SK-N-SH (cell line): Measurements from ENCODE around the gene SORBS2. TPM values are rescaled to one million over a fixed set of nuclear protein-coding genes. Genes with fewer than 3 reads are reported as not detected.

Source experiments
- CTCF ChIA-PET: fragments of 300-600, 350-600 bp; formaldehyde crosslinking; extraction: SDS; loops from one replicate; lab custom pipeline; 2021; lab: Yijun Ruan, JAX
- POLR2A ChIA-PET: fragments of 350-600 bp; sonication (Branson Sonifier 250); formaldehyde crosslinking; extraction: SDS; loops from one replicate; lab custom pipeline; 2020; ENCODE audit warnings: antibody characterized with exemption, inconsistent platforms; lab: Yijun Ruan, JAX
- DNase-seq: peaks from one replicate; pipeline ENCODE4 v3.0.0; 2012
- H2AFZ ChIP-seq: fragments of 200-600 bp; sonication (generic); 2 replicates; pipeline ENCODE4 v1.8.1; 2016; ENCODE audit warnings: antibody characterized with exemption, mild to moderate bottlenecking, low read depth
- H3F3A ChIP-seq: fragments of 200-600 bp; sonication (generic); replicated peaks from 2 replicates; pipeline ENCODE3; 2016; ENCODE audit warnings: antibody characterized with exemption, mild to moderate bottlenecking; ENCODE audit not compliant: insufficient read depth
- H3K27ac ChIP-seq, 2 experiments: fragments of 200-500 bp in 1 of 2; fragments of 200-600 bp in 1 of 2; sonication (Bioruptor generic) in 1 of 2; sonication (generic), shearing (Covaris generic) in 1 of 2; 2 replicates each; pipeline versions ENCODE4 v1.5.1 to v1.6.1; 2014 to 2016; ENCODE audit warnings: low read depth in 2 of 2, inconsistent platforms in 1 of 2, low read length in 1 of 2, mild to moderate bottlenecking in 1 of 2, mixed read lengths in 1 of 2
- H3K27me3 ChIP-seq: fragments of 200-600 bp; sonication (generic), shearing (Covaris generic); 2 replicates; pipeline ENCODE4 v1.6.1; 2016; ENCODE audit warnings: mixed run types; ENCODE audit not compliant: insufficient read depth
- H3K36me3 ChIP-seq, 2 experiments: fragments of 200-500 bp in 1 of 2; fragments of 200-600 bp in 1 of 2; sonication (Bioruptor generic) in 1 of 2; sonication (generic) in 1 of 2; replicated peaks in 1 of 2; 2 replicates each; pipeline versions ENCODE3 to v1.5.1; 2014 to 2016; ENCODE audit warnings: low read length in 1 of 2, mild to moderate bottlenecking in 1 of 2; ENCODE audit not compliant: insufficient read depth in 2 of 2, control insufficient read depth in 1 of 2
- H3K4me1 ChIP-seq, 2 experiments: fragments of 200-500 bp in 1 of 2; fragments of 200-600 bp in 1 of 2; sonication (Bioruptor generic) in 1 of 2; sonication (generic), shearing (Covaris generic) in 1 of 2; 2 replicates each; pipeline versions ENCODE4 v1.5.1 to v1.6.1; 2014 to 2016; ENCODE audit warnings: low read depth in 1 of 2, low read length in 1 of 2, mixed run types in 1 of 2; ENCODE audit not compliant: insufficient read depth in 2 of 2, control insufficient read depth in 1 of 2
- H3K4me2 ChIP-seq: fragments of 200-600 bp; sonication (generic), shearing (Covaris generic); 2 replicates; pipeline ENCODE4 v1.6.1; 2017; ENCODE audit warnings: mixed run types
- H3K4me3 ChIP-seq, 2 experiments: fragments of 200-500 bp in 1 of 2; fragments of 200-600 bp in 1 of 2; sonication (Bioruptor generic) in 1 of 2; sonication (generic), shearing (Covaris generic) in 1 of 2; 2 replicates each; pipeline versions ENCODE4 v1.5.1 to v1.8.1; 2014 to 2016; ENCODE audit warnings: low read depth in 2 of 2, inconsistent platforms in 1 of 2, low read length in 1 of 2, mild to moderate bottlenecking in 1 of 2, mixed read lengths in 1 of 2, moderate library complexity in 1 of 2
- H3K79me2 ChIP-seq: fragments of 200-600 bp; sonication (generic); 2 replicates; pipeline ENCODE4 v1.8.1; 2017; ENCODE audit warnings: mild to moderate bottlenecking; ENCODE audit not compliant: insufficient read depth
- H3K9ac ChIP-seq: fragments of 200-600 bp; sonication (generic); 2 replicates; pipeline ENCODE4 v1.6.1; 2017; ENCODE audit warnings: mixed run types
- H3K9me2 ChIP-seq: fragments of 200-600 bp; sonication (generic); 2 replicates; pipeline ENCODE4 v1.6.1; 2017; ENCODE audit warnings: mixed run types
- H3K9me3 ChIP-seq: fragments of 200-600 bp; sonication (generic); 2 replicates; pipeline ENCODE4 v1.6.1; 2017; ENCODE audit warnings: mixed run types, mild to moderate bottlenecking, moderate library complexity
- H4K20me1 ChIP-seq: fragments of 200-600 bp; sonication (generic); 2 replicates; pipeline ENCODE4 v1.6.1; 2017; ENCODE audit warnings: mild to moderate bottlenecking, mixed run types; ENCODE audit not compliant: insufficient read depth
- CTCF ChIP-seq: fragments of 200-600 bp; sonication (generic); IDR thresholded peaks from 2 replicates; pipeline ENCODE4 v1.6.1; 2017; ENCODE audit warnings: antibody characterized with exemption, mild to moderate bottlenecking, moderate library complexity
- ELF1 ChIP-seq: IDR thresholded peaks from 2 replicates; pipeline ENCODE4 v1.4.0; 2012
- EP300 ChIP-seq, 2 experiments: IDR thresholded peaks; 2 replicates each; pipeline versions ENCODE4 v1.4.0 to v1.6.1; 2012; ENCODE audit warnings: borderline replicate concordance in 1 of 2, low read depth in 1 of 2, low read length in 1 of 2
- FOSL2 ChIP-seq: IDR thresholded peaks from 2 replicates; pipeline ENCODE4 v1.4.0; 2012; ENCODE audit warnings: low read depth, mild to moderate bottlenecking, moderate library complexity, borderline replicate concordance
- FOXJ3 ChIP-seq: sonication (generic); formaldehyde crosslinking; IDR thresholded peaks from 2 replicates; pipeline ENCODE4 v1.5.1; 2020; ENCODE audit warnings: mild to moderate bottlenecking, missing genetic modification reagents
- JUND ChIP-seq: IDR thresholded peaks from 2 replicates; pipeline ENCODE4 v1.4.0; 2012
- PBX3 ChIP-seq: IDR thresholded peaks from 2 replicates; pipeline ENCODE4; 2012
- RAD21 ChIP-seq: IDR thresholded peaks from 2 replicates; pipeline ENCODE4 v1.6.1; 2012; ENCODE audit warnings: mild to moderate bottlenecking, low read length
- REST ChIP-seq: IDR thresholded peaks from 2 replicates; pipeline ENCODE4 v1.6.1; 2012; ENCODE audit warnings: mild to moderate bottlenecking, low read depth, low read length, moderate library complexity
- TAF1 ChIP-seq: IDR thresholded peaks from 2 replicates; pipeline ENCODE4 v1.6.1; 2012; ENCODE audit warnings: low read depth, mild to moderate bottlenecking, low read length, moderate library complexity, borderline replicate concordance
- TCF12 ChIP-seq: IDR thresholded peaks from 2 replicates; pipeline ENCODE4 v1.4.0; 2012
- USF1 ChIP-seq: IDR thresholded peaks from 2 replicates; pipeline ENCODE4 v1.4.0; 2012; ENCODE audit warnings: low read depth, borderline replicate concordance
- YY1 ChIP-seq: IDR thresholded peaks from 2 replicates; pipeline ENCODE4 v1.4.0; 2012; ENCODE audit warnings: low read depth, mild to moderate bottlenecking
- WGBS: methylation state at CpG from one replicate; pipeline ENCODE4 v1.1.6; 2017; ENCODE audit warnings: low lambda C conversion rate; 5-methylcytosine and 5-hydroxymethylcytosine counted together
- polyA plus RNA-seq, 3 experiments: library from polyadenylated mRNA; depleted of rRNA; stranded (reverse); fragments of >200 nt; gene quantifications; 2 replicates each; pipeline ENCODE4 v1.2.3, GENCODE V29; 2012

Gene SORBS2
- polyA plus RNA-seq, 1 of the 3 experiments (the other 2 are of a cell fraction), result 2.5 TPM

- Histone ChIP-seq H3K4me3 (no peak overlapping the region), H3K27me3 (no peaks in the 10 kb centered on the region), H3K36me3 (no peaks in the 10 kb centered on the region), H3K9me3 (no peaks in the 10 kb centered on the region), H4K20me1 (no peaks in the 10 kb centered on the region), H3K27ac (no peak overlapping the region), H3K79me2 (no peaks in the 10 kb centered on the region), H3F3A (peaks cover 2% of the 10 kb centered on the region), H3K4me1 (peaks cover 0 to 23% of the 10 kb centered on the region in 2 experiments; a peak in 1 of 4 replicates), H3K9ac (no peak overlapping the region), H3K9me2 (no peaks in the 10 kb centered on the region), H3K4me2 (no peak overlapping the region), H2AFZ (no peak overlapping the region)
- CTCF ChIA-PET, result no interaction called here
- DNase-seq, result no peak
- WGBS, result 65% methylated on average over 1 of the region's 1 CpG
- POLR2A ChIA-PET, result no interaction called here
- TF ChIP-seq YY1 (no peak), REST (no peak), JUND (no peak), FOXJ3 (no peak), PBX3 (no peak), RAD21 (no peak), CTCF (no peak), USF1 (no peak), ELF1 (no peak), TAF1 (no peak), FOSL2 (no peak), TCF12 (no peak), EP300 (IDR thresholded peaks at IDR 0.05; ENCODE audit: borderline replicate concordance in 1 of 2, low read depth in 1 of 2, low read length in 1 of 2) (no peak)
Observed at GRCh38 chr4:185713731-185714130, 98.3 kb downstream of the SORBS2 start.
